Activated CD8-positive, alpha-beta memory T cell treated with anti-CD3 and anti-CD28 coated beads for 4 hours (primary cell): ENCODE results near the gene MDK.
A peak's percentile ranks its signal among the peaks of the same experiment; 100 is the strongest.

Source experiments
- DNase-seq, 2 donors: peaks; one replicate each; pipeline ENCODE4 v3.0.0-alpha.2; 2020; ENCODE audit warnings: low read depth in 2 of 2

MDK gene

GRCh38 chr11:46381048-46381818, at the start of gene MDK:
Gene MDK, plus strand, starts transcription at chr11:46381669. Its CDS starts 389 bp downstream, at chr11:46382058.
- no peak for DNase-seq

GRCh38 chr11:46332093-46332567, 49.3 kb upstream of the MDK start:
- no peak for DNase-seq

GRCh38 chr11:46332568-46333393, 48.7 kb upstream of the MDK start:
- peak; percentile 22 to 52 for DNase-seq

GRCh38 chr11:46333394-46333947, 48.0 kb upstream of the MDK start:
- no peak for DNase-seq

- no peak for DNase-seq
Observed at GRCh38 chr11:46334211-46334610, 47.3 kb upstream of the MDK start.

GRCh38 chr11:46335271-46335670, 46.2 kb upstream of the MDK start:
- no peak for DNase-seq

- no peak for DNase-seq
Observed at GRCh38 chr11:46335890-46336562, 45.4 kb upstream of the MDK start.

GRCh38 chr11:46336563-46337180, 44.8 kb upstream of the MDK start:
- no peak for DNase-seq

GRCh38 chr11:46337626-46338345, 43.7 kb upstream of the MDK start:
- DNase-seq = no peak

- DNase-seq = no peak
Observed at GRCh38 chr11:46338636-46338987, 42.9 kb upstream of the MDK start.

GRCh38 chr11:46338988-46339666, 42.3 kb upstream of the MDK start:
- no peak for DNase-seq

- no peak for DNase-seq
Observed at GRCh38 chr11:46339816-46340215, 41.7 kb upstream of the MDK start.

GRCh38 chr11:46341454-46341853, 40.0 kb upstream of the MDK start:
- no peak for DNase-seq

GRCh38 chr11:46342239-46342638, 39.2 kb upstream of the MDK start:
- no peak for DNase-seq

GRCh38 chr11:46343520-46343919, 37.9 kb upstream of the MDK start:
- no peak for DNase-seq

- no peak for DNase-seq
Observed at GRCh38 chr11:46345131-46345597, 36.3 kb upstream of the MDK start.

- DNase-seq = no peak
Observed at GRCh38 chr11:46345881-46346484, 35.5 kb upstream of the MDK start.

GRCh38 chr11:46346886-46347636, 34.4 kb upstream of the MDK start, which contains the start of gene DGKZ:
Gene DGKZ, plus strand, starts transcription at chr11:46347463. Its CDS starts 197 bp downstream, at chr11:46347660.
- DNase-seq = peak; percentile 66 to 72
